Endothelial cell of umbilical vein (primary cell): ENCODE data around the gene PTGER3.

ENCODE experiments used
- CTCF ChIP-seq, 2 donors: IDR thresholded peaks; 1 replicate in 1 of 2; 2 replicates in 1 of 2; pipeline ENCODE4 v1.5.1; 2011; ENCODE audit warnings: low read length in 2 of 2, mild to moderate bottlenecking in 2 of 2, moderate library complexity in 2 of 2, control low read depth in 1 of 2, inconsistent platforms in 1 of 2, low read depth in 1 of 2; ENCODE audit not compliant: insufficient read depth in 1 of 2; ENCODE audit errors: extremely low read depth in 1 of 2
- POLR2A ChIP-seq: IDR thresholded peaks from 2 replicates; pipeline ENCODE4 v1.6.1; 2012; ENCODE audit warnings: low read depth, mild to moderate bottlenecking, control low read depth, low read length

- TF ChIP-seq CTCF (IDR thresholded peaks at IDR 0.05; ENCODE audit: extremely low read depth in 1 of 2, insufficient read depth in 1 of 2, low read depth in 1 of 2, low read length in 2 of 2) (no peak), POLR2A (no peak)
Observed at GRCh38 chr1:71041806-71042205, 5.8 kb downstream of the PTGER3 start.
